ENCODE results near the gene RBBP8NL.

RBBP8NL gene

GRCh38 chr20:62462976-62463592 is 35.7 kb upstream of the RBBP8NL start:
- no peak for DNase-seq (ENCODE audit: low read depth)

- DNase-seq (ENCODE audit: low read depth) = no peak
Observed at GRCh38 chr20:62461834-62462233, 34.5 kb upstream of the RBBP8NL start.

- DNase-seq (ENCODE audit: low read depth) = no peak
Observed at GRCh38 chr20:62461157-62461556, 33.8 kb upstream of the RBBP8NL start.

DNA sequence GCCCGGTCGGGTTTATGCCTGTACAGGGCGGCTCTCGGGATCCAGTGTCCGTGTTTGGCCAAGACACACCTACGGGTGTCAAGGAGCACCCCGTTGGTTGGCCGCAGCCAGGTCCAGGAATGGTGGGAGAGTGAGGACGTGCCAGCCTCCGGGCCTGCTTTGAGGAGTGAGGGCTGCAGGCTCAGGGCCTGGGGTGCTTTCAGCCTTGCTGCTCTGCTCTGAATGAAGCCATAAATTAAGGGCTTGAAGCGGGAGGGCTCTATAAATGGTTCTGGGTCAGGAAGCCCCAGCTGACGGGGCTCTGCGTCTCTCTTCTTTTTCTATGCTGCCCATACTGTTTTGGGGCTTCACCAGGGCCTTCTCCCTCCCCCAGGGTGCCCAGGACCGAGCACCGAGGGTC is 33.3 kb upstream of the RBBP8NL start:
- DNase-seq (ENCODE audit: low read depth) = no peak

GRCh38 chr20:62459488-62459887 is 32.1 kb upstream of the RBBP8NL start:
- DNase-seq (ENCODE audit: low read depth) = no peak

DNA sequence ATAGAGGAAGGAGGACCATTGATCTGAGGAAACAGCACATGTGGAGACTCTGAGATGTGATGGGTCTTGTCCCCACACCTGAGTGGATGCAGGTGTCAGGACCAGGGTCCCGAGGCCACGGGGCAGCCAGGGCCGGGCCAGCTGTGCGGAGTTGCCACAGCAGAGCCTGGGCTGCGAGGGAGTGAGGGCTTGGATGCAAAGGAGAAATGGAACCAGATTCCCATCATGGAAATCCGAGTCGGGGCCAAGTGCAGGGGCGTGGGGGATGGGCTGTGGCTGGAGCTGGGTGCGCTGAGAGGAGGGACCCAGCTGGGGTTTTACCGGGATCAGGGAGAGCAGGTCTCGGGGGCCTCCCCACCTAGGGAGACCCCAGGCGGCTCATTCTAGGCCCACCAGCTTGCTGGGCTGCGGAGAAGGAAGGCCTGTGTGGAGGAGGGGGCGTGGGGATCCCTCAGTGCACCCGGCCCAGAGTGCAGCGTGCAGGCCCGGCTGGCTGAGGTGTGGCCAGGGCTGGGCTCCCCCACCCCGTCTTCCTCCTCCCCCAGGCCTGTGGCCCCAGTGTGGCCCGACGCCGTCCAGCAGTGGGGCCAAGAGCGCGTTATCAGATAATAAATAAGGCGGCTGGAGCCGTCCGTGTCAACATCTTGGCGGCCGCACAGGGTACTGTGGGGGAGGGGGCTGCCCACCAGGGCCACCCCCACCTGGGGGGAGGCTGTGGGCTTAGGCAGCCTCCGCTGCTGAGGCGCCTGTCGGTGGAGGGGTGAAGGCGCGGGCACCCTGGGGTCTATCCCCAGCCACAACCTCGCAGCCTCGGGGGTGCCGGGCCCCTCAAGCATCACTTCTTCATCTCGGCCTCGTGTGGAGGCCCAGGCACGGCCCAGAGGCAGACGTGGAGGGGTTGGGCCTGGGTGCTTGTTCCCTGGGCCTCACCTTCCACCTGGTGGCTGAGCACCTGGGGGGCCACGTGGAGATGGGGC is 31.2 kb upstream of the RBBP8NL start:
- no peak for DNase-seq (ENCODE audit: low read depth)

DNA sequence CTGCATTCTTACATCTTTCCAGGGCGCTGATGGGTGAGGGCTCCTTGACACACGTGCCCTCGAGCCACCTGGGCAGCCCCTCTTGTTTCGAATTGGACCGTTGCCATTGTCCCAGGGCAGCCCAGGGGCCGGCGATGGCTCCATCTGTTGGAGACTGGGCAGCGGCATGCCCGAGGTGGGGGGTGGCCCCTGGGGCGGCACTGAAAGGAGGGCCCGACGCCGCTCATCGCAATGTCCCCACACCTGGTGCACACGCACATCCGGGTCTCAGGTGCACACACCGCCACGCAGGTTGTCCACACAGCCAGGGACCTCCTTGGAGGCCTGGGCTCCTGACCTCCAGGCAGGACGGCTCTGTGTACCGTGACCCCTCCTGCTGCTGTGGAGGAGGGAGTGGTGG is 30.5 kb upstream of the RBBP8NL start:
- no peak for DNase-seq (ENCODE audit: low read depth)

- DNase-seq (ENCODE audit: low read depth) = no peak
Observed at GRCh38 chr20:62457098-62457497, 29.8 kb upstream of the RBBP8NL start.

DNA sequence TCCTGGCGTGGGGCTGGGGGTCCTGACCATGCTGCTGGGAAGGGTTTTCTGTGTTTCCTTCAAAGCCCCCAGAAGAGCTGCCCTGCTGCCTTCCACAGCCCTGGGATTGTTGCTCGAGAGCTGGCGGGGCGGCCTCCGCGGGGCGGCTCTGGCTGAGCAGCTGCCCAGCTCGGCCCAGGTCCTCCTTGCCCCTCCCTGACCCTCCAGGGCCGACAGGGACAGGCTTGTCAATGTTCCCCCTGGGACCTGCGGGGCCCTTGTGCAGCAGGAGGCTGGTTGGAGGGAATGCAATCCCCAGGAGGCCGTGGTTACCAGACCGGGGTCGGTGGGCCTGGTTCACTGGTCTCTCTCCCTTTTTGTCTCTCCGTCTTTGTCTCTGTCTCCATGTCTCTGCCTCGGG is 28.6 kb upstream of the RBBP8NL start:
- no peak for DNase-seq (ENCODE audit: low read depth)

DNA sequence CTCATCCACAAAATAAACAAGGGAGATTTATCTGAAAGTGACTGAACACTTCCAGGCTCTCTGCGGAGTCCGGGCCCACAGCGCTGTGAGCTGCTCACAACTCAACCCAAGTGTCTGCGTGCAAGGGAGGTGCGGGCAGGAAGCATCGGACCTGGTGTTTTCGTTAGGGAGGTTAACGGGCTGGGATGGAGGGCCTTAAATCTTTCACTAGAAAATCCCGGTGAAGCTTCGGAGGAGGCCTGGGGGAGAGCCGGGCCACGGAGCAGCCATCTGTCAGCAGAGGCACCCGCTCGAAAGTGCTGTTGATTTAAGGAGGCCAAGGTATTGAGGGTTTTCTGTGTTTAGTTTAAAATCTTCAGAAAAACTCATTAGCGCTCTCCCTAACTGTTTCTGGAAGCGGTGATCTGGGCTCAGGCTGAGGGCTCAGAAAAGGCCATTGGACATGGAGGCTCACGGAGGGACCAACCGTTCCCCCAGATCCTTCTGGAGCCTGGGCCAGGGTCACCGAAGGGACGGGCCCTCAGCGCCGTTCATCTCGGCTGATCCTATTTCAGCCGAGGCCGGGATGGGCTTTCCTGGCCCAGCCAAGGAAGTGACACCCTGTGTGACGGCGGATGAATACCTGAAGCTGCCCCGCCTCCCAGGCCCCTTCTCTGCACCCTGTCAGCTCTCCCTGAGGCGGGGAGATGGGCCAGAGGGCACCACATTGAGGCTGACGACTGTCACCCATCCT is 27.7 kb upstream of the RBBP8NL start:
- no peak for DNase-seq (ENCODE audit: low read depth)

DNA sequence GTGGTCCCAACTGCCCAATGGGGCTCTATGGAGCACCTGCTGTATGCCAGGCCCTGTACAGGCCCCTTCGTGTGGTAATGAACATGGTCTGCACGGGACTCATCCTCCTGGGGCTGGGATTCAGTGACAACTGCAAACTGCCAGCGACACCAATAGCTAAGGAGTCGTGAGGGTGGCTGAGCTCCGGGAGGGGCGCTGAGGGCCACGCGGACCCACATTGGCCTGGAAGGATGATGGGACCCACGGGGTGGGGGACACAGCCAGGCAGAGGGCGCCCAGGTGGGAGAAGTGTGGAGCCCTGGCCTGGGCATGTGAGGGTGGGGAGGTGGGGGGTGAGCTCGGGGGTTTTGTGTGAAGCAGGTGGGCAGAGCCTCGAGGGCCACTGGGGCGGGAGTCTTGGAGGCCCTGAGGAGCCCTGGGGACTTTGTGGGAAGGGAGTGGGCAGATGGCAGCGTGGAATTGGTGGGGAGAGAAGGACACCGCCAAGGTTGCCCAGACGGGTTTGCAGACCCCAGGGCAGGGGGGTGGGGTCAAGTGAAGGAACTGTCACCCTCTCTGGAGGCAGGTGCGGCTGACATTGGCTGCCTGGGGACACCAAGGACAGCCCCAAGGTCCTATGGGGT is 26.0 kb upstream of the RBBP8NL start:
- no peak for DNase-seq (ENCODE audit: low read depth)

DNA sequence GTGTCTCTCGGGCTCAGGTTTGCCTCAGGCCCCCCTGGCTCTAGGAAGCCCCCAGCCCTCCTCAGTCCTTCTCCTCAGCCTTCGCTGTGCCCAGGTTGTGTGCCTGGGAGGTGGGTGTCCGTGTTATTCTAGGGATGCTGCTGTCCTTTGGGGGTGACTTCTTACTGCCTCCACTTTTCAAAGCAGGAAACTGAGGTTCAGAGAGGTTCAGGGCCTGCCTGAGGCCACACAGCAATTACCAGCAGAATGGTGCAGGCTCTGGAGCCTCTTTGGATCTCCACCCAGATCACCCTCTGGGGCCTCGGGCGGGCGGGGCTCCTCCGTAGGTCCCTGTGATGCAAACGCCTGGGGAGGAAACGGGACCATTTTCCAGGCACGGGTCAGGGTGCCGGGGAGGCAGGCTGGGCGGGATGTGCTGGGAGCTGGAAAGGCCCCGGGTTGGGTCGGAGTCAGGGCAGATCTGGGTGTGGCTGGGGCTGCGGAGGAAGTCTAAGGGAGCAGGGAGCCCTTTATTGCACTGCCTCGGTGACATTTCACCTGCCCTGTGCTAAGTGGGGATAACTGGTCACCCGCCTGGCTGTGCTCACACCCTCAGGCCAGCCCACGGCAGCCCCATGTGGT is 25.2 kb upstream of the RBBP8NL start:
- no peak for DNase-seq (ENCODE audit: low read depth)

GRCh38 chr20:62451970-62452369 is 24.6 kb upstream of the RBBP8NL start:
- DNase-seq (ENCODE audit: low read depth) = no peak

- DNase-seq (ENCODE audit: low read depth) = no peak
Observed at GRCh38 chr20:62451156-62451767, 23.9 kb upstream of the RBBP8NL start.

GRCh38 chr20:62449951-62450691 is 22.8 kb upstream of the RBBP8NL start:
- no peak for DNase-seq (ENCODE audit: low read depth)

GRCh38 chr20:62448788-62449187 is 21.4 kb upstream of the RBBP8NL start:
- DNase-seq (ENCODE audit: low read depth) = no peak

GRCh38 chr20:62448038-62448437 is 20.7 kb upstream of the RBBP8NL start:
- DNase-seq (ENCODE audit: low read depth) = no peak

- no peak for DNase-seq (ENCODE audit: low read depth)
Observed at GRCh38 chr20:62446888-62447869, 19.8 kb upstream of the RBBP8NL start.

- DNase-seq (ENCODE audit: low read depth) = no peak
Observed at GRCh38 chr20:62446481-62446880, 19.1 kb upstream of the RBBP8NL start.
